KOPT-K1 (cell line): ENCODE measurements around the gene PPP4R3A.
"Not testable (repeated sequence)": the region's sequence is repeated elsewhere in the genome, so short reads cannot be mapped to it uniquely, and the experiment has no call there.

Source experiments
- H3K27ac ChIP-seq: fragments of 200-600 bp; sonication (generic); 2 replicates; pipeline ENCODE4 v1.5.1; 2016; ENCODE audit warnings: antibody characterized with exemption, mild to moderate bottlenecking, low read depth, low read length; ENCODE audit not compliant: poor library complexity, severe bottlenecking
- H3K36me3 ChIP-seq: fragments of 200-600 bp; sonication (generic); 2 replicates; pipeline ENCODE4 v1.5.1; 2017; ENCODE audit warnings: antibody characterized with exemption, mild to moderate bottlenecking, low read length, moderate library complexity; ENCODE audit not compliant: insufficient read depth
- H3K9me3 ChIP-seq: fragments of 200-600 bp; sonication (generic); 2 replicates; pipeline ENCODE4 v1.5.1; 2017; ENCODE audit warnings: antibody characterized with exemption, low read length, mild to moderate bottlenecking; ENCODE audit not compliant: insufficient read depth, poor library complexity, severe bottlenecking

PPP4R3A gene

GRCh38 chr14:91436266-91436665 lies 73.8 kb downstream of the PPP4R3A start:
- H3K36me3 ChIP-seq, H3K27ac ChIP-seq: not testable (repeated sequence)
- peaks cover 26% of the 10 kb centered on the region for H3K9me3 ChIP-seq

- Histone ChIP-seq H3K36me3 (no peaks in the 10 kb centered on the region), H3K27ac (no peak overlapping the region), H3K9me3 (no peaks in the 10 kb centered on the region)
Observed at GRCh38 chr14:91429385-91429784, 80.7 kb downstream of the PPP4R3A start.

GRCh38 chr14:91428931-91429330 lies 81.2 kb downstream of the PPP4R3A start:
- not testable (repeated sequence) for H3K9me3 ChIP-seq, H3K36me3 ChIP-seq, H3K27ac ChIP-seq

DNA sequence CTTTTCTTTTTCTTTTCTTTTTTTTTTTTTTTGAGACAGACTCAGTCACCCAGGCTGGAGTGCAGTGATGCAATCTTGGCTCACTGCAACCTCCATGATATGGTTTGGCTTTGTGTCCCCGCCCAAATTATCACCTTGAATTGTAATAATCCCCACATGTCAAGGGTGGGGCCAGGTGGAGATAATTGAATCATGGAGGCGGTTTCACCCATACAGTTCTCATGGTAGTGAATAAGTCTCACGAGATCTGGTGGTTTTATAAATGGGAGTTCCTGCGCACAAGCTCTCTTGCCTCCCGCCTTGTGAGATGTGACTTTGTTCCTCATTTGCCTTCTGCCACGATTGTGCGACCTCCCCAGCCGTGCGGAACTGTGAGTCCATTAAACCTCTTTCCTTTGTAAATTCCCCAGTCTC lies 84.6 kb downstream of the PPP4R3A start:
- H3K27ac ChIP-seq, H3K36me3 ChIP-seq, H3K9me3 ChIP-seq: not testable (repeated sequence)

DNA sequence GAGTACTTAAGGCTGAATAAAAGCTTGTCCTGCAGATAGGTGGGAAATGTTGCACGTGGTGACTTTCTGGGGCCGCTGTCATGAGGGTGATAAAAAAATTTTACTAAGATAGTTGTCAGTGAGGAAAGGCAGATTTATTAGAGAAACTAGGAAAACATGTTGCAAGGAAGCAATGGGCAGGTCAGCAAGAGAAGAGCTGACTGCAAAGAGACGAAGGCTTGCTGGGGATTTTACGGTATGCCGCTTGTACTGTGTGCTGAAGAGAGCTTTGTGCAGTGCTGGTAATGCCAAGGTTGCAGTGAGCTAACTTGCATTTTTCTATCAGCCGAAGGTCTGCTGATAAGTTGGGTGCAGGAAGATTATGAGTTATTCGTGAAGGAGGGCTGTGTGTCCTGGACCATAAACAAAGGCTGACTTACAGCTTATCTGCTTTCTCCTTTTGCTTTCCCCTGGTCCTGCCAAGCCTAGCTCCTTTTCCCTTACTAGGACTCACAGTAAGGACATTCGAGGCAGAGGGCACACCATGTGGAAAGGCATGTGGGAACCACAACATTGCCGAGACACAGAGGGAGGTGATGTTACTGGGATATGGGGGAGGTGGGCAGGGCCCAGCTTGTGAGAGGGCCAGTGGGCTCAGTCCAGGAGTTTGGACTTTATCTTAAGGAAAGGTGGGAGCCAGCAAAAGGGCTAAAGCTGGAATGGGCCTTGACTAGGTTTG lies 85.1 kb downstream of the PPP4R3A start:
- Histone ChIP-seq H3K9me3 (no peaks in the 10 kb centered on the region), H3K27ac (no peak overlapping the region), H3K36me3 (no peaks in the 10 kb centered on the region)

GRCh38 chr14:91420686-91421085 lies 89.4 kb downstream of the PPP4R3A start:
- H3K36me3 ChIP-seq: peaks cover 2% of the 10 kb centered on the region; the same call in 1 of the 2 replicates
- no peak overlapping the region for H3K27ac ChIP-seq
- no peaks in the 10 kb centered on the region for H3K9me3 ChIP-seq

DNA sequence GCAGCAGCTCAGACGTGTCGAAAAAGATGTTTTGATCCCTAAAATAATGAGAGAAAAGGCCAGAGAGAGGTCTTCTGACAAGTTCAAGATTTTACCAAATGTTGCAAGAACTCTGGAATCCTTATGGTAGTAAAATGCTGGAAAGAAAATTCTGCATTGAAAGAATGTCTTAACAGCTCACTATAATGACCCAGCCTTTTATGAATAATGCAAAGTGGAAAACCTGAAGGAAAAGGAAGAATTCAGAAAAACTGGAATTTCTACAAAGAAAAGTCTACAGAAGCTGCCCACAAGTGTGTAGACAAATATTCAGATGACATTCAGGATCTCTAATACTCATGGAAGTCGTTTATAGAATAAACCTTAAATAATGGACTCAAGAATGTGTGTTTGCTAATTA lies 90.7 kb downstream of the PPP4R3A start:
- H3K36me3 ChIP-seq: peaks cover 13% of the 10 kb centered on the region
- H3K9me3 ChIP-seq: no peaks in the 10 kb centered on the region
- H3K27ac ChIP-seq: no peak overlapping the region

GRCh38 chr14:91419044-91419397 lies 91.1 kb downstream of the PPP4R3A start:
- Histone ChIP-seq H3K27ac (peak overlapping the region; percentile 96), H3K36me3 (peaks cover 17% of the 10 kb centered on the region), H3K9me3 (no peaks in the 10 kb centered on the region)

DNA sequence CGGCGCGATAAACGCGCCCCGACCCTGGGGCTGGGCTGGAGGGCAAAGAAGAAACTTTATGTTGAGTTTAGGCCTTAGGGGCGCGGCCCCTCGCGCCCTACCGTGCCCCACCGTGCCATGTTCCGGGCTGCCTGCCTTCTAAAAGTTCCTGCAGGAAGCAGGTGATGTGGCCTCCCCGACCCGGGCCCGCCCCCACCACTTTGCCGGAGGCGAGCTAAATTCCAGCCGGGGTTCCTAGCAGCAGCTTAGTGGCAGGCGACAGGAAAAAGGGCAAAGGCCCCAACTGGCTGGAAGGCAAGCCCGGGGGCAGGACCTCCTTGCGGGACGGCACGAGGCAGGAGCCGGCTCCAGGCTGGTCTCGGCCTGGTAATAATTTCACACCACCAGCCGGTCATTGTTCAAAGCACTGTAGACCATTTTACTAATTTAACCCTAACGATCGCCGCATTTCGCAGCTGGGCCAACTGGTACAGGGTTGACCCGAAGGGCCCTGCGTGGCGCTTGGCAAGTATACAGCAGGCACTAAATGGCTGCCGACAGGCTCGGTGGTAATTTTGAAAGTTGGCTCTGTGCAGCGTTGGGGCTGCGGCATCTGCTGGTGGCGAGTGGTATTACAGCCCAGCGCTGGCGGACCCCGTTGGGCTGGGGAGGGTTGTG lies 91.6 kb downstream of the PPP4R3A start:
- H3K36me3 ChIP-seq: peaks cover 22% of the 10 kb centered on the region
- no peaks in the 10 kb centered on the region for H3K9me3 ChIP-seq
- H3K27ac ChIP-seq: peak overlapping the region; percentile 96

DNA sequence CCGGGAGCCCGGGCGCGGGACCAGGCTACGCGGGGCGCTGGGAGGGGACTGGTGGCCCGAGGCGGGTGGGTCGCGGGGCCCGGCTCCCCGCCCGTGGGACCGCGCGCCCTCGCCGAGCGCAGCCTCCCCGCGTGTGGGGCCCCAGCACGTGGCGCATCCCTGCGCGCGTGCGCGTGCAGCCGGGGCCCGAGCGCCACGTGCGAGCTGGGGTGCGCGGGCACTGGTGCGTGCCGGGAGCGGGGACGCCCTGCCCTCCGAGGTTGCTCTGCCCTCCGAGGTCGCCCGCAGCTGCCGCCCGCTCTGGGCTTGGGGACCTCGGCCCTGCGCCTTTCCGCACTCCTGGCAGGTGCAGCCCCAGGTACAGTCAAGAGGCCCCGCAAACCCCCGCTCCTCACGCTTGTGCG lies 92.1 kb downstream of the PPP4R3A start:
- Histone ChIP-seq H3K36me3 (peaks cover 27% of the 10 kb centered on the region), H3K27ac (peak overlapping the region; percentile 96), H3K9me3 (no peaks in the 10 kb centered on the region)

- H3K9me3 ChIP-seq: no peaks in the 10 kb centered on the region
- H3K36me3 ChIP-seq: peaks cover 32% of the 10 kb centered on the region
- H3K27ac ChIP-seq: peak within 1 kb of the TSS; percentile 96
Observed at GRCh38 chr14:91417120-91417982, 92.8 kb downstream of the PPP4R3A start, which contains the start of gene CCDC88C. CCDC88C (minus strand) TSS chr14:91417820; CDS start chr14:91417690, 130 bp downstream.

GRCh38 chr14:91416744-91417119 lies 93.4 kb downstream of the PPP4R3A start:
- Histone ChIP-seq H3K36me3 (peaks cover 32% of the 10 kb centered on the region), H3K9me3 (no peaks in the 10 kb centered on the region), H3K27ac (peak overlapping the region; percentile 96)

DNA sequence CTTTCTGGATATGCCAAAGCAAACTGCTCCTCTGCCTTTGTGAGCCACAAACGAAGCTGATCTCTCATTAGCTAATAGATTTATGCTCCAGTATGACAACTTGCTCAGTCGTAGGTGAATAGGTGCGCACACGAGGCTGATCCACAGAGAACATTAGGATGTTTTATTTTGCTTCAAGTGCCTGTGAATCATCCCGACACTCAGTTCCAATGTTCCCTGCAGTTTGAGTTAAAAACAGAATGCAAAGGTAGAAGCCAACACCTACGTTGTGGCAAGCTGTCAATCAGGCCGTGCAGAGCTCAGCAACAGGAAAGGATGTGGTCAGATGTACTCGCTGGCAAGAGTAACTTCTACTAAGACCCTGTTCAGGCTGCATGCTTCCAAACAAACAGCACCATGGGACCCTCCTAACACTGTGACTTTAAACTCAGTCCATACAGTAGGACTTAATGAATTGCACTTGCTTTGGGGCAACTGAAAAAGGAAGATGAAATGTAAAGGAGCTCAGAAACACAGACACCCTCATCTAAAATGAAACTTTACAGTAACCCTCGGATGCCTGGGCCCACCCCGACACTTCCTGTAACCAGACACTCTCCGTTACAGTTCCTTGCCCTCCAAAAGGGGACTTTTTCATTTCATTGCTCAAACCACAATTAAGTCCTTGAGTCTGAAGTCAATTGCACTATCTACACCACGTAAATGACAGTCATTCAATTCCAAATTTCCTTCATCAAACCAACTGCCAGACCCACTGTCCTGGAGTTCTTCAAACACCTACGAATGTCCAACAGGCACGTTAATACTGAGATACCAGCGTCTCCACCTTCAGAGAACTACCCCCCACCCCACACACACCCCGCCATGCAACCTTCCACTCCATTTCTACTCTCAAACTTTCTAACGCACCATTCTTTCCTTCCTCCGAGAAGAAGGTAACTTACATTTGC lies 94.0 kb downstream of the PPP4R3A start:
- Histone ChIP-seq H3K27ac (peak overlapping the region; percentile 96), H3K36me3 (peaks cover 38% of the 10 kb centered on the region)

DNA sequence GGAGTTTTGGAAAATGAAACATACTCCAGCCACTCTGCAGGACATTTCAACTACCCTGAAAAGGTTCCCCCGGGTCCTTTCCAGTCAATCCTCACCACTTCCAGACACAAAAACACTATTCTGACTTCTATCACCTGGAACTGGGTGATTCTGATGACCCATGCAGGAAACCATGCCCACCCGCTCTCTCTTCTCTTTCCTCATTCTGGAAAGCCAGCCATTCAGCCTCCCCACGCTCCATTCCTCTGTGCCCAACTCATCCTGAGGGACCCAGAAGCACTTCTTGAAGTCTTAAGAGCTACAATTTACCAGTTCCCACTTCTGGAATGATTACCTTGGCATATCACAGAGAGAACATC lies 95.7 kb downstream of the PPP4R3A start:
- H3K36me3 ChIP-seq: peaks cover 54% of the 10 kb centered on the region
- peak overlapping the region; percentile 96 for H3K27ac ChIP-seq
- no peaks in the 10 kb centered on the region for H3K9me3 ChIP-seq

More for the DNA sequence above, 94.0 kb downstream of the PPP4R3A start:
- H3K9me3 ChIP-seq: no peaks in the 10 kb centered on the region
